Measurements from ENCODE around the gene ATF2.

The ATF2 gene

DNA sequence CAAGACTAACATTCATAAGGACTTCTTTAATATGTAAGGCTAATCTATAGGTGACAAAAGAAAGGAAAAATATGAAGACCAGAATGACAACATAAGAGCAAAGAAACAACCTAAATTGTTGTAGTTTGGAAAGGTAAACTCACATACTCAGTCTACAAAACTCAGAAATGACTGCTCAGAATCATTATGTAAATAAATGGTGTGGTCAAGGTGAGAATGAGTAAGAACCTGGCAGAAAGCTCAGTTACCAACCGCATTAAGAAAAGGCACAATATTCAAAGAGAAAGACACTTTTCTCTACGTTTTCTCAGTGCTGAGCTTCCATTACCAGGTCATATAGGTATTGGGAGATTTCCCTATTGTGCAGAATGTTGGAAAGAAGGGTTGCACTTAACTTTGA lies 15.8 kb downstream of the ATF2 start:
- DNase-seq (ENCODE audit: low read depth), result no peak
- no peak overlapping the region for H3K4me3 ChIP-seq (ENCODE audit: low read depth, low read length)
- TF ChIP-seq, protein P1, sequence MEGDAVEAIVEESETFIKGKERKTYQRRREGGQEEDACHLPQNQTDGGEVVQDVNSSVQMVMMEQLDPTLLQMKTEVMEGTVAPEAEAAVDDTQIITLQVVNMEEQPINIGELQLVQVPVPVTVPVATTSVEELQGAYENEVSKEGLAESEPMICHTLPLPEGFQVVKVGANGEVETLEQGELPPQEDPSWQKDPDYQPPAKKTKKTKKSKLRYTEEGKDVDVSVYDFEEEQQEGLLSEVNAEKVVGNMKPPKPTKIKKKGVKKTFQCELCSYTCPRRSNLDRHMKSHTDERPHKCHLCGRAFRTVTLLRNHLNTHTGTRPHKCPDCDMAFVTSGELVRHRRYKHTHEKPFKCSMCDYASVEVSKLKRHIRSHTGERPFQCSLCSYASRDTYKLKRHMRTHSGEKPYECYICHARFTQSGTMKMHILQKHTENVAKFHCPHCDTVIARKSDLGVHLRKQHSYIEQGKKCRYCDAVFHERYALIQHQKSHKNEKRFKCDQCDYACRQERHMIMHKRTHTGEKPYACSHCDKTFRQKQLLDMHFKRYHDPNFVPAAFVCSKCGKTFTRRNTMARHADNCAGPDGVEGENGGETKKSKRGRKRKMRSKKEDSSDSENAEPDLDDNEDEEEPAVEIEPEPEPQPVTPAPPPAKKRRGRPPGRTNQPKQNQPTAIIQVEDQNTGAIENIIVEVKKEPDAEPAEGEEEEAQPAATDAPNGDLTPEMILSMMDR (IDR thresholded peaks at IDR 0.05; ENCODE audit: low read depth, low read length, missing control alignments), result no peak
- in situ Hi-C loops (cut with HindIII; ENCODE audit: low sequenced_read_pairs), result no loop called here

DNA sequence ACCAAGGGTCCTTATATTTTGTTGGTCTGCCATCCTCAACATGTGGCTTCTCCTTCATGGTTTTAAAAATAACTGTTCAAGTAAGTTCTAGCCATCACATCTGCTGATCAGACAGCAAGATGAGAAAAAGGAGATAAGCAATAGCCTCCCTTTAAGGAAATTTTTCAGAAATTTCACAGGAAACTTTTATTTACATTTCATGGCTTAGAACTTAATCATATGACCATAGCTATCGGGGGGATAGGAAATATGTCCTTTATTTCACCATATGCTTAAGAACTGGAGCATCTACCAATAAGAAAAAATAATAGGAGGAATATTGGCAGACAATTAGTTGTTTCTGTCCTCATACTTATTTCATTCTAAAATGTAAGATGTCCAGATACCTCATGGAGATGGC lies 16.2 kb downstream of the ATF2 start:
- no peak overlapping the region for H3K4me3 ChIP-seq (ENCODE audit: low read depth, low read length)
- no peak for DNase-seq (ENCODE audit: low read depth)
- TF ChIP-seq, protein P1 (IDR thresholded peaks at IDR 0.05; ENCODE audit: low read depth, low read length, missing control alignments), result no peak
- in situ Hi-C loops (cut with HindIII; ENCODE audit: low sequenced_read_pairs), result no loop called here

DNA sequence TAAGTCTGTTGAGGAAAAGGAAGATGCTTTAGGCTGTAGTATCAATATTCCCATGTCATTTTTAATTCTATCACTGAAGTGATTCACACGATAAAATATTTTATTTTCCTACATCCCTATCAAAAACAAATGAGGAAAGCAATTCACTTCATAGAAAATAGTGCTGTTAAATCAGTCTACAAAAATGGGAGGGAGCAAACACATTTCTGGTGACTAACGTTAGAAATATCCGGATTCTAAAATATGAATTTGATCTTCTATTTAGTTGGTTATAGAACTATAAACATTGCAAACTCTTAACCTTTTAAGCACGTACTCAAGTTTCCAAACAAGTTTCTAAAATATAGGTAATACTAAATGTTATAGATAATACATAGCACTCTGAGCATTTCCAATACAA lies 20.8 kb downstream of the ATF2 start:
- in situ Hi-C loops (cut with HindIII; ENCODE audit: low sequenced_read_pairs), result no loop called here
- no peak for DNase-seq (ENCODE audit: low read depth)
- TF ChIP-seq, protein P1 (IDR thresholded peaks at IDR 0.05; ENCODE audit: low read depth, low read length, missing control alignments), result no peak
- no peak overlapping the region for H3K4me3 ChIP-seq (ENCODE audit: low read depth, low read length)

DNA sequence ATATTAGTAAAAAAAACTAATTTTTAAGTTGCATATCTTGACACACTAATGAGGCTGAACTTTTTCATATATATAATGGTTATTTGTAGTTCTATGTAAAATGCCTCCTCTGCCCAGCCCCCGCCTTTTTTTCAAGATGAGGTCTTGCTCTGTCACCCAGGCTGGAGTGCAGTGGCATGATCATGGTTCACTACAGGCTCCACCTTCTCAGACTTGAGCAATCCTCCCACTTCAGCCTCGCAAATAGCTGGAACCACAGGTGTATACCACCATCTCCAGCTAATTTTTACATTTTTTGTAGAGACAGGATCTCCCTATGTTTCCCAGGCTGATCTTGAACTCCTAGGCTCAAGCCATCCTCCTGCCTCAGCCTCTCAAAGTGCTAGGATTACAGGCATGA lies 24.3 kb downstream of the ATF2 start:
- TF ChIP-seq, protein P1 (IDR thresholded peaks at IDR 0.05; ENCODE audit: low read depth, low read length, missing control alignments), result no peak
- DNase-seq (ENCODE audit: low read depth), result no peak
- no peak overlapping the region for H3K4me3 ChIP-seq (ENCODE audit: low read depth, low read length)
- in situ Hi-C loops (cut with HindIII; ENCODE audit: low sequenced_read_pairs), result no loop called here

DNA sequence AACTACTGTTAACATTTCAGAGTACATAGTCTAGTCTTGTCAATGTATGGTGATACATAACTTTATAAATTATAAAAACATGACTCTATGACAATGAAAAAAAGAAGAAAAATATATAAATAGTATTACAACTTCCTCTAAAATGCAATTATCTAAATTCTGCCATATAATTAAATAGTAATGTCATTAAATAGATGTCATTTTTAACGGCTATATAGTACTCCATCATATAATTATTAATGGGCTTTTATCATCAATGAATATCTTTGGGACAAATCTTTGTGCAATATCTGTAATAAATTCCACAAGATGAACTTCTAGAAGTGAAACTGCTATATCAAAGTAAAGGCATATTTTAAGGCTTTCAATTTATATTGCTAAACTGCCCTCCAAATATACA lies 24.8 kb downstream of the ATF2 start:
- DNase-seq (ENCODE audit: low read depth), result no peak
- in situ Hi-C loops (cut with HindIII; ENCODE audit: low sequenced_read_pairs), result no loop called here
- no peak overlapping the region for H3K4me3 ChIP-seq (ENCODE audit: low read depth, low read length)
- TF ChIP-seq, protein P1 (IDR thresholded peaks at IDR 0.05; ENCODE audit: low read depth, low read length, missing control alignments), result no peak

DNA sequence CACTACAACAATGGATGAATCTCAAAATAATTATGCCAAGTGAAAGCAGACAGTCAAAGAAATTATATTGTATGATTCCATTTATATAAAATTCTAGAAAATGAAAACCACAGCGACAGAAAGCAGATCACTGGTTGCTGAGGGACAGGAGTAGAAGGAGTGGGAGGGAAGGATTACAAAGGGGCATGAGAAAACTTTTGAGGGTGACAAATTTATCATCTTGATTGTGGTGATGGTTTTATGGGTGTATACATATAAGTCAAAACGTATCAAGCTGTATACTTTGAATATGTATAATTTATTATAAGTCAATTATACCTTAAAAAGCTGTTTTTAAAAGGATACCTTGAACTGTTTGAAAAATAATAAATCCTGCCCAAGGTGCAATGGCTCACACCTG lies 27.7 kb downstream of the ATF2 start:
- TF ChIP-seq, protein P1 (IDR thresholded peaks at IDR 0.05; ENCODE audit: low read depth, low read length, missing control alignments), result no peak
- in situ Hi-C loops (cut with HindIII; ENCODE audit: low sequenced_read_pairs), result no loop called here
- H3K4me3 ChIP-seq (ENCODE audit: low read depth, low read length), result no peak overlapping the region
- DNase-seq (ENCODE audit: low read depth), result no peak

DNA sequence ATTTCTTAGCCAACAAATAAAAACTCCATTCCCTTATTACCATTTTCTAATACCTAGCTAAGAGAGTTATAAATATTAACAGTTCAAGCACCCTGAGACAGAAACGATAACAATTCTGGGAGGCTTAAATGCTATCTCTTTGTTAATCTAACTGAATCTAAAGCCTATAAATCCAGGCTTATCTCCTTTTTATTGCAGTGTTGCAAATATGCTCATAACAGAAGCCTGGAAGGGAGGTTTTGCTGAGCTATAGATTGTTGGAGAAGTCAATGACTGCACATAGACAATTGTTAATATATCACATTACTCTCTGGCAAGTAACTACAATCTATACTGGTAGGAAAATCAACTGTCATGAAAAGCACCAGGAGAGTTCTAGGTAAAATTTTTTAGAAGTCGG lies 30.2 kb downstream of the ATF2 start:
- no peak for DNase-seq (ENCODE audit: low read depth)
- H3K4me3 ChIP-seq (ENCODE audit: low read depth, low read length), result no peak overlapping the region
- in situ Hi-C loops (cut with HindIII; ENCODE audit: low sequenced_read_pairs), result no loop called here
- TF ChIP-seq, protein P1 (IDR thresholded peaks at IDR 0.05; ENCODE audit: low read depth, low read length, missing control alignments), result no peak
